OCI-LY3 (cell line): ENCODE results near the gene SCN4B.

Experiments used
- H2AFZ ChIP-seq: fragments of 200-600, 300-600 bp; shearing (Covaris generic); 2 replicates; pipeline ENCODE4 v1.6.0; 2014; ENCODE audit warnings: antibody characterized with exemption, low read depth, low read length
- H3K27ac ChIP-seq: fragments of 200-600, 300-600 bp; sonication (generic); 2 replicates; pipeline ENCODE4 v1.5.1; 2014; ENCODE audit warnings: mild to moderate bottlenecking, low read length, moderate library complexity, mixed read lengths
- H3K27me3 ChIP-seq: fragments of 200-600, 300-600 bp; sonication (generic); 2 replicates; pipeline ENCODE4 v1.6.1; 2014; ENCODE audit warnings: low read depth, low read length, mixed read lengths
- H3K36me3 ChIP-seq: fragments of 200-600, 300-600 bp; sonication (generic); replicated peaks from 2 replicates; pipeline ENCODE3; 2014; ENCODE audit warnings: low read depth, low read length, mixed read lengths
- H3K4me1 ChIP-seq: fragments of 300-600, 200-600 bp; sonication (generic); 2 replicates; pipeline ENCODE4 v1.6.1; 2014; ENCODE audit warnings: low read length, mixed read lengths
- H3K4me2 ChIP-seq: fragments of 200-600, 300-600 bp; sonication (generic); 2 replicates; pipeline ENCODE4 v1.6.1; 2014; ENCODE audit warnings: low read length, mixed read lengths
- H3K4me3 ChIP-seq: fragments of 300-600, 200-600 bp; sonication (generic); 2 replicates; pipeline ENCODE4 v1.5.1; 2014; ENCODE audit warnings: antibody characterized with exemption, mild to moderate bottlenecking, low read length, moderate library complexity
- H3K79me2 ChIP-seq: fragments of 300-600, 200-600 bp; shearing (Covaris generic); 2 replicates; pipeline ENCODE4 v1.6.1; 2014; ENCODE audit warnings: mild to moderate bottlenecking, low read length, mixed read lengths
- H3K9ac ChIP-seq: fragments of 300-600, 200-600 bp; shearing (Covaris generic); 2 replicates; pipeline ENCODE4 v1.6.0; 2014; ENCODE audit warnings: mild to moderate bottlenecking, low read length, moderate library complexity
- H3K9me3 ChIP-seq: fragments of 200-600, 300-600 bp; shearing (Covaris generic); 2 replicates; pipeline ENCODE4 v1.6.1; 2014; ENCODE audit warnings: low read length, mixed read lengths; ENCODE audit not compliant: insufficient read depth
- H4K20me1 ChIP-seq: fragments of 200-600, 300-600 bp; sonication (generic); 2 replicates; pipeline ENCODE4 v1.6.1; 2016; ENCODE audit warnings: low read length, mixed read lengths; ENCODE audit not compliant: insufficient read depth
- EZH2phosphoT487 ChIP-seq: fragments of 200-600 bp; shearing (Covaris generic); IDR thresholded peaks from 2 replicates; pipeline ENCODE4 v1.6.1; 2018; ENCODE audit warnings: antibody characterized with exemption, mixed run types, low read depth
- TF ChIP-seq, protein P1 (sequence below): fragments of 200-600, 300-600 bp; sonication (generic); IDR thresholded peaks from 2 replicates; pipeline ENCODE4 v1.5.1; 2014; ENCODE audit warnings: antibody characterized with exemption, low read length, low read depth

The SCN4B gene

DNA sequence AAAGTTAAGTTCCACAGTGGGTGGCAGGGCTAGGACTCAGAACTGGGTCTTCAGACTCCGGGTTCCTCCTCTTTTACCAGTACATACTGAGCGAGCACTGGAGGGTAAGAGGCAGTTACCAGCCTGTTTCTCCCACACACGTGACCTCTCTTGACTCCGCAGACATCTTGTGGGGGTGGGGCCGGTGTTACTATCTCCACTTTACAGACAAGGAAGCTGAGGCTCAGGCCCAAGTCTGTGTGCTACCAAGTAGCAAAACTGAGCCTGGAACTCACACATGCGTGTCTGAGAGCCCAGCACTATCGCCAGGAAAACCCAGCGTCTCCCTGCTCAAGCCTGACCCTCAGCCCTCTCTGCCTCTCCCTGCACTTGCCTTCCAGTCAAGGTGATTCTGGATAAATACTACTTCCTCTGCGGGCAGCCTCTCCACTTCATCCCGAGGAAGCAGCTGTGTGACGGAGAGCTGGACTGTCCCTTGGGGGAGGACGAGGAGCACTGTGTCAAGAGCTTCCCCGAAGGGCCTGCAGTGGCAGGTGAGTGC lies 49.8 kb downstream of the SCN4B start:
- Histone ChIP-seq H3K9me3 (no peaks in the 10 kb centered on the region), H2AFZ (no peak overlapping the region), H4K20me1 (no peaks in the 10 kb centered on the region), H3K27me3 (peaks cover 9% of the 10 kb centered on the region), H3K9ac (no peak overlapping the region), H3K79me2 (no peaks in the 10 kb centered on the region), H3K27ac (no peak overlapping the region), H3K4me1 (no peaks in the 10 kb centered on the region), H3K4me3 (no peak overlapping the region), H3K36me3 (no peaks in the 10 kb centered on the region), H3K4me2 (no peak overlapping the region)
- TF ChIP-seq, protein P1, sequence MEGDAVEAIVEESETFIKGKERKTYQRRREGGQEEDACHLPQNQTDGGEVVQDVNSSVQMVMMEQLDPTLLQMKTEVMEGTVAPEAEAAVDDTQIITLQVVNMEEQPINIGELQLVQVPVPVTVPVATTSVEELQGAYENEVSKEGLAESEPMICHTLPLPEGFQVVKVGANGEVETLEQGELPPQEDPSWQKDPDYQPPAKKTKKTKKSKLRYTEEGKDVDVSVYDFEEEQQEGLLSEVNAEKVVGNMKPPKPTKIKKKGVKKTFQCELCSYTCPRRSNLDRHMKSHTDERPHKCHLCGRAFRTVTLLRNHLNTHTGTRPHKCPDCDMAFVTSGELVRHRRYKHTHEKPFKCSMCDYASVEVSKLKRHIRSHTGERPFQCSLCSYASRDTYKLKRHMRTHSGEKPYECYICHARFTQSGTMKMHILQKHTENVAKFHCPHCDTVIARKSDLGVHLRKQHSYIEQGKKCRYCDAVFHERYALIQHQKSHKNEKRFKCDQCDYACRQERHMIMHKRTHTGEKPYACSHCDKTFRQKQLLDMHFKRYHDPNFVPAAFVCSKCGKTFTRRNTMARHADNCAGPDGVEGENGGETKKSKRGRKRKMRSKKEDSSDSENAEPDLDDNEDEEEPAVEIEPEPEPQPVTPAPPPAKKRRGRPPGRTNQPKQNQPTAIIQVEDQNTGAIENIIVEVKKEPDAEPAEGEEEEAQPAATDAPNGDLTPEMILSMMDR = no peak
- TF ChIP-seq EZH2phosphoT487 = no peak

DNA sequence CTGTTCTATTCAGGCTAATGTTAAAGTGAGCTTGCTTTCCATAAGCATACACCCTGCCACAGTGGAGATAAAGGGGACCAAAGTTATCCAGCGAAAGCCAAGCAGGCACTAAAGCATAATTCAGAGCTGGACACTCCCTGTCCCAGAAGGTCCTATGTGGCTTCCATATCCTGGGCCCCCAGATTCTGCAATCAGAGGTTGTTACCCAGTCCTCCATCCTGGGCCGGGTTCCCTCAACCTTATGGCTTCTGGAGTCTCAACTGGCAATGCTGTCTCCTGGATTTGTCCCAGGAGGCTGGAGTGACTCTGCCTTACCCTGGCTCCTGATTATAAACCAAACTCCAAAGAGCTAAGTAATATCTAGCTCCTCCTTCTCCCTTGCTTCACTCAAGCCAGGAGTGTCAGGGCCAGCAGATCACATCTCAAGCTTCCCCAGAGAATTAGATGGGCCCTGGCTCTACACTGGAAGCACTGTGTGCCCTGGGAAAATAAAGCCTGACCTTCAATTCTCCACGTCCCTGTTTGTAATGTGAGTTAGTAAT lies 51.9 kb downstream of the SCN4B start:
- Histone ChIP-seq H3K9me3 (no peaks in the 10 kb centered on the region), H3K4me1 (no peaks in the 10 kb centered on the region)
- no peak for TF ChIP-seq EZH2phosphoT487
- TF ChIP-seq, protein P1 = no peak

DNA sequence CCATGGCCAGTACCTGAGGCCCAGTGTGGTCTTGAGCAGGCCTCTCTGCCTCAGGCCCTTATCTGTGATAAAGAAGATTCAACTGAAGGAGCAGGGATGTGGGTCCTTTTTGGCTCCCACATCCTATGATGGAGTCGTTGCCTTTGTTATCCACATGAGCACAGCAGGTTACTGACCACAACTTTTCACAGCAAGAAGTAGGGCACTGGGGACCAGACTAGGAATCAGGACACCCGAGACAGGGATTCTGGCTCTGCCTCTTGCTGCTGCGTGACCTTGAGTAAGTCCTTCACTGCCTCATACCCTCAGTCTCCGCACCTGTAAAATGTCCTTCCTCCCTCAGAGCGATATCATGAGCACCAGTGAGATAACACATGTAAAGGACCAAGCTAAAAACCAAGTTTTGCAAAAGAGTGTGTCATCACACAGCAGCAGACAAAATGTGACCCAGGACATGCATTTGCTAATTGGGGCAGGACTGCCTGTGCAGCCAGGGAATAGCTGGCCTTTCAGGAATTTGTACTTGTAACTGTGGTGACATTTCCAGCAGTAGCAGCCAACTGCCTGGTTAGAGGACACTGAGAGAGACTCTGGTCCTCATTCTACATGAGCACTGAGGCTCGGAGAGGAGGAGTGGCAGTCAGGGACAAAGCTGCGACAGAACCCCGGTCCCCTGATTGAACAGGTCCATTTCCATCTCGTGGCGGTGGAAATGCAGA lies 52.6 kb downstream of the SCN4B start:
- TF ChIP-seq EZH2phosphoT487 = no peak
- TF ChIP-seq, protein P1 = no peak
- no peak overlapping the region for H3K4me2 ChIP-seq
- no peak overlapping the region for H2AFZ ChIP-seq
- H3K27ac ChIP-seq = no peak overlapping the region
- H3K9ac ChIP-seq = no peak overlapping the region
- H3K79me2 ChIP-seq = no peaks in the 10 kb centered on the region
- no peaks in the 10 kb centered on the region for H3K4me1 ChIP-seq
- no peak overlapping the region for H3K4me3 ChIP-seq
- H4K20me1 ChIP-seq = no peaks in the 10 kb centered on the region
- no peaks in the 10 kb centered on the region for H3K9me3 ChIP-seq
- H3K36me3 ChIP-seq = no peaks in the 10 kb centered on the region
- peaks cover 9% of the 10 kb centered on the region for H3K27me3 ChIP-seq

More for the DNA sequence above, 51.9 kb downstream of the SCN4B start:
- H3K27ac ChIP-seq = no peak overlapping the region
- H3K79me2 ChIP-seq = no peaks in the 10 kb centered on the region
- no peaks in the 10 kb centered on the region for H3K36me3 ChIP-seq
- no peaks in the 10 kb centered on the region for H4K20me1 ChIP-seq
- no peak overlapping the region for H3K4me3 ChIP-seq
- no peak overlapping the region for H3K9ac ChIP-seq
- peaks cover 9% of the 10 kb centered on the region for H3K27me3 ChIP-seq
- H2AFZ ChIP-seq = no peak overlapping the region
- H3K4me2 ChIP-seq = no peak overlapping the region

DNA sequence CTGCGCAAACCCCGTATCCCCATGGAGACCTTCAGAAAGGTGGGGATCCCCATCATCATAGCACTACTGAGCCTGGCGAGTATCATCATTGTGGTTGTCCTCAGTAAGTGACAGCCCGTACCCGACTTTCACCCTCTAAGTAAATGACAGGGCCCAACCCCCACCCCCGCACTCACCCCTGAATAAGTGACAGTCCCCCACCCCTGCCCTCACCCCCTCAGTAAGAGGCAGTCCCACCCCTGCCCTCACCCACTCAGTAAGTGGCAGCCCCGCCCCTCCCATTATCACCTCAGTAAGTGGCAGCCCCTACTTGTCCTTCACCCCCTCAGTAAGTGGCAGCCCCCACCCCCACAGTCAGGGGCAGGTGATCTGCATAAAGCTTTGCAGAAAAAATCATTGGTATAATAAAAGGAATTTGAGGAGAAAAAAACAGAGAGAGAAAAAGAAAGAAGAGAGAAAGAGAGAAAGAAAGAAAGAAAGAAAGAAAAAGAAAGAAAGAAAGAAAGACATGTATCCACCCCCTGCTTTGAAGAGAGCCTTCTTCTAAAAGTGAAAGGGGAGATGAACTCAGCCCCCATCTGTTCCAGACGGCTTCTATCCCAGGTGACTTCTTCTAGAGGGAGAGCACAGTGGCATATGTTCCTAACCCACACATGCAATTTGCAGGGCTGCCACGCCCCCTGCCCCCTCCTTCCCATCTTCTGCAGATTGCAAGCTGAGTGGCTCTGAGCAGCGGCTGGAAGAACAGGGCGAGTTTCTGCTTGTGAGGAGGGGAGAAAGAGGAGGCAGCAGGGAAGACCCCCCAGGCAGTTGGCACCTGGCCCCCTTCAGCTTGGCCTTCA lies 53.4 kb downstream of the SCN4B start:
- no peaks in the 10 kb centered on the region for H3K4me1 ChIP-seq
- no peaks in the 10 kb centered on the region for H4K20me1 ChIP-seq
- H2AFZ ChIP-seq = no peak overlapping the region
- no peaks in the 10 kb centered on the region for H3K9me3 ChIP-seq
- no peaks in the 10 kb centered on the region for H3K79me2 ChIP-seq
- H3K4me3 ChIP-seq = no peak overlapping the region
- no peak for TF ChIP-seq EZH2phosphoT487
- TF ChIP-seq, protein P1 = no peak
- no peak overlapping the region for H3K27ac ChIP-seq
- no peak overlapping the region for H3K9ac ChIP-seq
- no peak overlapping the region for H3K4me2 ChIP-seq
- H3K27me3 ChIP-seq = peaks cover 9% of the 10 kb centered on the region
- H3K36me3 ChIP-seq = no peaks in the 10 kb centered on the region
